Naive thymus-derived CD4-positive, alpha-beta T cell (primary cell): ENCODE measurements around the gene COL23A1. TPM values are rescaled to one million over a fixed set of nuclear protein-coding genes. Genes with fewer than 3 reads are reported as not detected.

ENCODE experiments used
- ATAC-seq: fragments of 150-1000 bp; cut with Tn5 transposase; 2 replicates; pipeline ENCODE4 v1.10.0; 2021; ENCODE audit warnings: mild to moderate bottlenecking, moderate library complexity
- CTCF ChIA-PET: fragments of 350-600 bp; sonication (Branson Sonifier 250); formaldehyde crosslinking; loops from one replicate; lab custom pipeline; 2021; ENCODE audit warnings: antibody characterized with exemption; lab: Charles Lee
- POLR2A ChIA-PET: fragments of 350-600 bp; sonication (Branson Sonifier 250); formaldehyde crosslinking; loops from one replicate; lab custom pipeline; 2021; ENCODE audit warnings: antibody characterized with exemption, inconsistent platforms; lab: Charles Lee
- DNase-seq, 9 donors: peaks; one replicate each; pipeline versions ENCODE4 v3.0.0 to v3.0.0-alpha.2; 2020 to 2022; ENCODE audit warnings: mixed read lengths in 1 of 9
- H3K27ac ChIP-seq: one replicate; pipeline ENCODE4 v1.7.0; 2013; ENCODE audit warnings: mild to moderate bottlenecking, low read depth, low read length, moderate library complexity
- H3K27me3 ChIP-seq, 2 donors: one replicate each; pipeline ENCODE4 v1.7.0; 2013; ENCODE audit warnings: low read length in 2 of 2, mild to moderate bottlenecking in 2 of 2, moderate library complexity in 2 of 2; ENCODE audit not compliant: control insufficient read depth in 2 of 2, insufficient read depth in 2 of 2
- H3K36me3 ChIP-seq, 3 experiments: 1 replicate in 2 of 3; 2 replicates in 1 of 3; pipeline ENCODE4 v1.7.0; 2013; ENCODE audit warnings: low read length in 3 of 3, mild to moderate bottlenecking in 3 of 3, moderate library complexity in 1 of 3; ENCODE audit not compliant: insufficient read depth in 3 of 3, control insufficient read depth in 2 of 3
- H3K4me1 ChIP-seq, 2 donors: one replicate each; pipeline ENCODE4 v1.7.0; 2013; ENCODE audit warnings: low read length in 2 of 2, mild to moderate bottlenecking in 2 of 2, moderate library complexity in 1 of 2; ENCODE audit not compliant: control insufficient read depth in 2 of 2, insufficient read depth in 2 of 2
- H3K4me3 ChIP-seq: 2 replicates; pipeline ENCODE4 v1.7.0; 2013; ENCODE audit warnings: mild to moderate bottlenecking, low read length
- H3K9me3 ChIP-seq, 3 experiments: 1 replicate in 2 of 3; 2 replicates in 1 of 3; pipeline ENCODE4 v1.7.0; 2013; ENCODE audit warnings: low read length in 3 of 3; ENCODE audit not compliant: control insufficient read depth in 2 of 3
- H3K27ac Mint-ChIP-seq, 9 donors: one replicate each; pipeline ENCODE4 v1.8.0; 2020 to 2022; ENCODE audit warnings: mixed read lengths in 9 of 9, mild to moderate bottlenecking in 8 of 9, moderate library complexity in 5 of 9, inconsistent platforms in 2 of 9
- H3K27me3 Mint-ChIP-seq, 5 donors: one replicate each; pipeline ENCODE4 v1.8.0; 2021 to 2022; ENCODE audit warnings: mixed read lengths in 5 of 5, mild to moderate bottlenecking in 1 of 5
- H3K36me3 Mint-ChIP-seq, 5 donors: one replicate each; pipeline ENCODE4 v1.8.0; 2020 to 2022; ENCODE audit warnings: mixed read lengths in 5 of 5, mild to moderate bottlenecking in 3 of 5, inconsistent platforms in 1 of 5
- H3K4me1 Mint-ChIP-seq, 7 donors: one replicate each; pipeline ENCODE4 v1.8.0; 2020 to 2022; ENCODE audit warnings: mixed read lengths in 7 of 7, mild to moderate bottlenecking in 3 of 7, inconsistent platforms in 1 of 7
- H3K4me3 Mint-ChIP-seq, 10 donors: one replicate each; pipeline ENCODE4 v1.8.0; 2020 to 2022; ENCODE audit warnings: mild to moderate bottlenecking in 10 of 10, mixed read lengths in 10 of 10, moderate library complexity in 6 of 10, inconsistent platforms in 2 of 10
- H3K9me3 Mint-ChIP-seq, 11 donors: one replicate each; pipeline ENCODE4 v1.8.0; 2020 to 2022; ENCODE audit warnings: mixed read lengths in 11 of 11, mild to moderate bottlenecking in 4 of 11, inconsistent platforms in 1 of 11, moderate library complexity in 1 of 11
- intact Hi-C, 2 donors: fragments of 100-400 bp; cut with micrococcal nuclease; formaldehyde crosslinking; loops; one replicate each; pipeline ENCODE4 v1.15.1; 2023
- polyA plus RNA-seq, 2 donors: library from polyadenylated mRNA; unstranded; fragments of 300-500 nt; fragmentation: Illumina TruSeq; gene quantifications; one replicate each; pipeline ENCODE4 v1.2.3, GENCODE V29; 2021
- total RNA-seq, 6 experiments: library from RNA in 5 of 6; stranded (reverse) in 5 of 6; gene quantifications; 1 replicate in 5 of 6; 2 replicates in 1 of 6; pipeline ENCODE4 v1.2.3 and lab custom pipeline; 2021 to 2026

Gene COL23A1
- total and polyA plus RNA-seq, 7 experiments from 2014 or later, result 0.13 to 0.32 (median 0.22) TPM; not detected in 4

DNA sequence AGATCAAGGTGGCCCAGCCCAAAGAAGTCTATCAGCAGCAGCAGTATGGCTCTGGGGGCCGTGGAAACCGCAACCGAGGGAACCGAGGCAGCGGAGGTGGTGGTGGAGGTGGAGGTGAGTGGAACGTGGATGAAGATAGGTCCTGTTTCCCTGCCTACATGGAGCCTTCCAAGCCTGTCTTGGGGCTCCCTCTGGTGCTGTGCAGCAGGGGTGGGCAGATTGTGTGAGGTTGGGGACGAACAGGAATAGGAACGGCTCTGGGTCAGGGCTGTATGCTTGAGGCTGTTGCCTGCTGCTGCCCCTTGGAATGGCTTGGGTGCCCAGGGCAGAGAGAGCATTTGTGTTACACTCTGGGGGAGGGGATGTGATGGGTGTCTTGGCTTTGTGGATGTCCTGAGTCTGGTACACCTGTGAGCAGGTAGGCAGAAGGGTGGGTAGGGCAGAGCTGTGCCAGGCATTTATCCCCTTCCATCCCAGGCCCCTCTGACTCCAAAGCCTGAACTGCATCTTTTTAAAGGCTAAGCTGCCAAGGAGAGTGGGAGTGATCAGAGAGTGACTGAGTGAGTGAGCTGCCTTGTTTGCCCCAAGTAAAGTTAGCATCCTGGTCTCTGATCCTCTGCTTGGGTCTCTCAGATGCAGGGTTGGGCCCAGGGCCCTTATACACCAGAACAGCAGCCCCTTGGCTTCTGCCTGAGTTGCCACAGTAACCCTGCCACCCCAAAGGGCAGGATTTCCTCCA, 380.7 kb downstream of the COL23A1 start:
- intact Hi-C loops, result loop anchor here (5.0 to 10.0 kb wide), 6 partner anchors 77 to 1863 kb away; partner anchors contain the start of genes RUFY1 (in 2 of the 2), ARL10 (in 1 of the 2), KIAA1191 (in 1 of the 2) and RMND5B (in 1 of the 2)
- ChIA-PET POLR2A (no interaction called here), CTCF (no interaction called here)
- Histone ChIP-seq H3K4me3 (no peak overlapping the region), H3K27ac (no peak overlapping the region), H3K4me1 (peaks cover 11 to 25% of the 10 kb centered on the region in 2 donors), H3K9me3 (no peaks in the 10 kb centered on the region), H3K27me3 (no peaks in the 10 kb centered on the region), H3K36me3 (peaks cover 35 to 77% (median 38%) of the 10 kb centered on the region in 3 experiments)
- Mint-ChIP-seq H3K4me3 (no peak overlapping the region), H3K27me3 (no peaks in the 10 kb centered on the region), H3K36me3 (peaks cover 5 to 55% (median 18%) of the 10 kb centered on the region in 5 donors), H3K4me1 (peaks cover 28 to 50% (median 35%) of the 10 kb centered on the region in 7 donors), H3K9me3 (peaks cover 0 to under 1% (median 0%) of the 10 kb centered on the region in 11 donors), H3K27ac (peak overlapping the region in 4 of 9 donors; percentile 9 to 51 (median 30))
- ATAC-seq, result no peak
- no peak for DNase-seq

DNA sequence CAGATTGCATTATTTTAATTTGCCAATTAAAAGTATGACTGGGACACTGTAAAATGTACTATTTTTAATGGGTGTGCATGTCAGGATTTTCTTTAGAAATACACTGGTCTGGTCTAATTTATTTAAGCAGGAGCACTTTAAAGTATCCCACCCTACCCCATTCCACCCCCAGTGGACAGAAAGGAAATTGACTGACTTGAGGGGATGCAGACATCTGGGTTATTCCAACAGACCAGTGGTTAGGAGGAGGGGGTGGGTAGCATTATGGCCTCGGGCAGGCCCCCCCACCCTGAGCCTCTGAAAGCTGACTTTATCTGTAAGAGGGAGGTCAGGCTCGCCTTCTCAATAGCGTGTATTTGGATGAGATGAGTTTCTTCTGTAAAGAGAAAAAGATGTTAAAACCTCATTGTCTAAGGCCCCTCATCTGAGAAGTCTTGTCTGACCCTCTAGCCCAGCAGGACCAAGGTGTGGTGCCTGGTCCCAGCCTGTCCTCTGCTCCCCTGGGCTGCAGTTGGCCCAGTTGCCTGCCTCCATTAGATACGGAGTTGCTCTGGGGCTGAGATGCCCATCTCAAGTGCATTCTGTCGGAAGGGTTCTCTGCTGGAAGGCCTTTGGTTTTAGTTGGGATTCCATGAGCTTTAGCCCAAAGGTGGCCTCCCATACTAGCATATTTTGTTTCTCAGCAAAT, 381.5 kb downstream of the COL23A1 start:
- H3K4me1 ChIP-seq, result peaks cover 11 to 25% of the 10 kb centered on the region in 2 donors
- no peaks in the 10 kb centered on the region for H3K27me3 ChIP-seq
- ChIA-PET CTCF (no interaction called here), POLR2A (no interaction called here)
- H3K27ac Mint-ChIP-seq, result peak overlapping the region in 3 of 9 donors; percentile 8 to 27 (median 18)
- H3K27me3 Mint-ChIP-seq, result peaks cover 0 to 2% (median 0%) of the 10 kb centered on the region in 5 donors
- no peaks in the 10 kb centered on the region for H3K9me3 ChIP-seq
- peaks cover 9 to 50% (median 15%) of the 10 kb centered on the region in 5 donors for H3K36me3 Mint-ChIP-seq
- intact Hi-C loops, result loop anchor here (5.0 to 10.0 kb wide), 6 partner anchors 76 to 1864 kb away; partner anchors contain the start of genes RUFY1 (in 2 of the 2), ARL10 (in 1 of the 2), KIAA1191 (in 1 of the 2) and RMND5B (in 1 of the 2)
- H3K4me3 ChIP-seq, result no peak overlapping the region
- H3K36me3 ChIP-seq, result peaks cover 35 to 73% (median 37%) of the 10 kb centered on the region in 3 experiments
- no peak for ATAC-seq
- H3K4me3 Mint-ChIP-seq, result no peak overlapping the region
- no peak overlapping the region for H3K27ac ChIP-seq
- H3K9me3 Mint-ChIP-seq, result peaks cover 0 to 5% (median 0%) of the 10 kb centered on the region in 11 donors
- H3K4me1 Mint-ChIP-seq, result peaks cover 28 to 48% (median 36%) of the 10 kb centered on the region in 7 donors
- no peak for DNase-seq

DNA sequence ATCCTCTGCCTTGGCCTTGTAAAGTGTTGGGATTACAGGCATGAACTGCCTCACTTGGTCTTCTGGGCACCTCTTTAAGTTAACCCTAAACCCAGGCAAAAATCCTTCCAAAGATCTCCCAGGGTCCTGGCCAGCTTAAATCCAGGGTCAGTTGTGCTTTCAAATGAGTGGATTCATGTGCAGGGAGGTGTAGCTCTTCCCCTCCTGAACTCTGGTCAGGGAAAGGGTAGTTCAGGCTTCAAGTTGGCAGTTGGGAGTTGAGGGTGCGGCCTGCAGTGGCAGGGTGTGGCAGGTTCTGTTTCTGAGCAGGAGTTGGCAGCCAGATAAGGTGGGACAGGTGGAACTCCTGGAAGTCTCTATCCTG, 382.3 kb downstream of the COL23A1 start:
- peaks cover 0 to 5% (median 0%) of the 10 kb centered on the region in 11 donors for H3K9me3 Mint-ChIP-seq
- peaks cover 30 to 65% (median 35%) of the 10 kb centered on the region in 3 experiments for H3K36me3 ChIP-seq
- H3K4me1 Mint-ChIP-seq, result peaks cover 28 to 48% (median 34%) of the 10 kb centered on the region in 7 donors
- no peaks in the 10 kb centered on the region for H3K9me3 ChIP-seq
- no peak for ATAC-seq
- intact Hi-C loops, result loop anchor here (5.0 to 10.0 kb wide), 6 partner anchors 76 to 1864 kb away; partner anchors contain the start of genes RUFY1 (in 2 of the 2), ARL10 (in 1 of the 2), KIAA1191 (in 1 of the 2) and RMND5B (in 1 of the 2)
- H3K27ac Mint-ChIP-seq, result peak overlapping the region in 7 of 9 donors; percentile 4 to 93 (median 48)
- DNase-seq, result no peak
- H3K4me3 Mint-ChIP-seq, result peak overlapping the region in 4 of 10 donors; percentile 1 to 68 (median 42)
- peaks cover 9 to 44% (median 14%) of the 10 kb centered on the region in 5 donors for H3K36me3 Mint-ChIP-seq
- no peak overlapping the region for H3K4me3 ChIP-seq
- H3K27me3 Mint-ChIP-seq, result peaks cover 0 to 2% (median 0%) of the 10 kb centered on the region in 5 donors
- peaks cover 11 to 25% of the 10 kb centered on the region in 2 donors for H3K4me1 ChIP-seq
- no peak overlapping the region for H3K27ac ChIP-seq
- ChIA-PET CTCF (interaction anchor here (0.8 kb wide), 1 partner anchor 405 kb away, joined by 3 read pairs; no protein-coding TSS in a partner anchor), POLR2A (no interaction called here)
- no peaks in the 10 kb centered on the region for H3K27me3 ChIP-seq

DNA sequence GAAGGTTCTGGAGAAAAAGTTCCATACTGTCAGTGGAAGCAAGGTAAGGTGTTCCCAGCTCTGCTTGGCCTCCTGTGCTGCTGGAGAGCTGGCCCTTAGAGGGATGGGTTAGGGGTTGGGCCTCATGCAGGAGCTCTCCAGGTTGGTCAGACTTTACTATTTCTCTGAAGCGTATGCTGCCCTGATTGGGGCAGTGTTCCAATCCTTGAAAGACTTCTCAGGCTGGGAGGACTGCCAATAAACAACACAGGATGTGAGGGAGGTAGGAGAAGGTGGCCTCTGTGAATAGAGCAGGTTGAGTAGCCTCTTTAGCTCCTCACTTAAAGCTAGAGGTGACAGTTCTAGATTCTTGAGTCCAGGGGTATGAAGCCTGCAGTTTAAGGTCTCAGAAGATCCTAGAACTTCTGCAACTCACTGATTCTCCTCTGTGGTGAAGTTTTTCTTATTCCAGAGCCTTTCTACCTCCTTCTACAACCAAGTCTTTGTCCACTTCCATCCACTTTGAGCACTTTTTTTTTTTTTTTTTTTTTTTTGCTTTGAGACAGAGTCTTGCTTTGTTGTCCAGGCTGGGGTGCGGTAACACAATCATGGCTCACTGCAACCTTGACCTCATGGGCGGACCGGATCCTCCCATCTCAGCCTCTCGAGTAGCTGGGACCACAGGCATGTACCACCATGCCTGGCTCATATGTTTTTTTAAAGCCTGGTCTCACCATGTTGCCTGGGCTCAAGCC, 382.8 kb downstream of the COL23A1 start:
- ATAC-seq, result no peak
- Mint-ChIP-seq H3K27ac (peak overlapping the region in 8 of 9 donors; percentile 4 to 93 (median 76)), H3K4me1 (peaks cover 28 to 48% (median 34%) of the 10 kb centered on the region in 7 donors)

DNA sequence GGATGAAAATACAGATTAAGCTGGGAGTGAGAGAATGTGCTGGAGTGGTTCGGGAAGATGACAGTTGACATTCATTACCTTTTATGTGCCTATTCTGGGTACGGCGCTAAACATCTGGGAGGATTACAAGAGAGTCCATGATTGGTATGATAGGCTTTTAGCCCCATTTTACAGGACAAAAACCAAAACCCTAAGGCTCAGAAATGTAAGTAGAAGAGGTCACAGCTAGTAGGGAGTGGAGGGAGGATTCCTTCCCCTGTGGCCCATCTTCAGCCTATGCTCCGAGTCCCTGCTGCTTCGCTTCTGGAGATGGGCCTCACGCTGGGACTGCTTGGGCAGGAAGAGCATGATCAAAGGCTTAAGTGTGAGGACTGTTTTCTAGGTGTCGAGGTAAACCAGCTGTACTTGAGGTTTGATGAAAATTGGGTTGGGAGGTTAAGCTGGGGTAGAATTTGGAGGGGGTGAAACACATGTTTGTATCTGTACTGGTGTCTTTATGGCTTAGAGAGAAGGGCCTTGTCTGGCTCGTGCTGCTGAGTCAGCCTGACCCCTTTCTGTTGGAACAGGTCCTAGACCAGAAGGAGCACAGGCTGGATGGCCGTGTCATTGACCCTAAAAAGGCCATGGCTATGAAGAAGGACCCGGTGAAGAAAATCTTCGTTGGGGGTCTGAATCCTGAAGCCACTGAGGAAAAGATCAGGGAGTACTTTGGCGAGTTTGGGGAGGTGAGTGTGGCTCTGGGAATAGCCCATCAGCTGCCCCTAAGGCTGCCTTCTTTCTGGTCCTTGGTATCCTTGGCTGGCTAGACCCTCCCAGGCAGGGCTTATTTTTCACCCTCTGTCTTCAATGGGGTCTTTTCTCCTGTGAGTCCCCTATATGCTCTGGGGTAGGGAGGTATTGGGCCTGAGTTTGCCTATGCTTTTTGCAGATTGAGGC, 383.8 kb downstream of the COL23A1 start:
- peaks cover 0 to 5% (median 0%) of the 10 kb centered on the region in 11 donors for H3K9me3 Mint-ChIP-seq
- Histone ChIP-seq H3K36me3 (peaks cover 23 to 50% (median 29%) of the 10 kb centered on the region in 3 experiments), H3K27me3 (no peaks in the 10 kb centered on the region), H3K4me1 (peaks cover 11 to 25% of the 10 kb centered on the region in 2 donors), H3K4me3 (peak overlapping the region; percentile 85), H3K27ac (peak overlapping the region; percentile 88), H3K9me3 (no peaks in the 10 kb centered on the region)
- CTCF ChIA-PET, result interaction anchor here (1.0 kb wide), 1 partner anchor 10 kb away, joined by 3 read pairs; no protein-coding TSS in a partner anchor
- DNase-seq (peak in 5 of 9 donors; percentile 15 to 31 (median 19)), ATAC-seq (no peak)
- intact Hi-C loops, result loop anchor here (5.0 to 10.0 kb wide), 6 partner anchors 74 to 1866 kb away; partner anchors contain the start of genes RUFY1 (in 2 of the 2), ARL10 (in 1 of the 2), KIAA1191 (in 1 of the 2) and RMND5B (in 1 of the 2)
- H3K27ac Mint-ChIP-seq, result peak overlapping the region; percentile 81 to 94 (median 86)
- H3K36me3 Mint-ChIP-seq, result peaks cover 9 to 42% (median 14%) of the 10 kb centered on the region in 5 donors
- peaks cover 0 to 2% (median 0%) of the 10 kb centered on the region in 5 donors for H3K27me3 Mint-ChIP-seq
- POLR2A ChIA-PET, result interaction anchor here (0.6 to 1.9 kb wide), 10 partner anchors 9 to 277 kb away, joined by 3 to 11 read pairs (median 4); partner anchors contain the start of gene PHYKPL
- H3K4me3 Mint-ChIP-seq, result peak overlapping the region; percentile 71 to 96 (median 82)
- peaks cover 28 to 47% (median 34%) of the 10 kb centered on the region in 7 donors for H3K4me1 Mint-ChIP-seq

More for the DNA sequence above, 382.8 kb downstream of the COL23A1 start:
- Histone ChIP-seq H3K27ac (peak overlapping the region; percentile 88), H3K9me3 (no peaks in the 10 kb centered on the region), H3K4me3 (no peak overlapping the region), H3K36me3 (peaks cover 30 to 59% (median 35%) of the 10 kb centered on the region in 3 experiments), H3K27me3 (no peaks in the 10 kb centered on the region), H3K4me1 (peaks cover 11 to 25% of the 10 kb centered on the region in 2 donors)
- H3K27me3 Mint-ChIP-seq, result peaks cover 0 to 2% (median 0%) of the 10 kb centered on the region in 5 donors
- intact Hi-C loops, result loop anchor here (5.0 to 10.0 kb wide), 6 partner anchors 75 to 1865 kb away; partner anchors contain the start of genes RUFY1 (in 2 of the 2), ARL10 (in 1 of the 2), KIAA1191 (in 1 of the 2) and RMND5B (in 1 of the 2)
- CTCF ChIA-PET, result interaction anchor here (0.5 to 0.8 kb wide), 2 partner anchors 63 to 406 kb away, joined by 3 read pairs; no protein-coding TSS in a partner anchor
- peaks cover 0 to 5% (median 0%) of the 10 kb centered on the region in 11 donors for H3K9me3 Mint-ChIP-seq
- H3K4me3 Mint-ChIP-seq, result peak overlapping the region in 8 of 10 donors; percentile 27 to 81 (median 50)
- H3K36me3 Mint-ChIP-seq, result peaks cover 9 to 44% (median 14%) of the 10 kb centered on the region in 5 donors
- POLR2A ChIA-PET, result interaction anchor here (0.8 to 1.9 kb wide), 3 partner anchors 8 to 26 kb away, joined by 3 to 11 read pairs (median 5); partner anchors contain the start of gene PHYKPL
- no peak for DNase-seq
